GM19328 (cell line): ENCODE results near the gene LMBR1L.

ENCODE experiments used
- ATAC-seq: cut with Tn5 transposase; IDR thresholded peaks from one replicate; pipeline ENCODE4 v1.9.1; 2021; ENCODE audit warnings: mild to moderate bottlenecking, moderate library complexity; ENCODE audit not compliant: unreplicated experiment

The LMBR1L gene

GRCh38 chr12:49121047-49121696, 10.5 kb upstream of the LMBR1L start:
- ATAC-seq: no peak

- ATAC-seq: no peak
These were observed 559 bp upstream of the LMBR1L start for GRCh38 chr12:49111206-49111605.

- ATAC-seq: no peak
These were observed 795 bp downstream of the LMBR1L start for GRCh38 chr12:49109641-49110463.

GRCh38 chr12:49108958-49109404, 1.7 kb downstream of the LMBR1L start:
- no peak for ATAC-seq

GRCh38 chr12:49105504-49106084, 5.1 kb downstream of the LMBR1L start:
- no peak for ATAC-seq

- ATAC-seq: no peak
These were observed 5.8 kb downstream of the LMBR1L start for GRCh38 chr12:49104822-49105221.

- ATAC-seq: no peak
These were observed 10.3 kb downstream of the LMBR1L start for GRCh38 chr12:49100380-49100779.

GRCh38 chr12:49098703-49099102, 11.9 kb downstream of the LMBR1L start:
- ATAC-seq: no peak

GRCh38 chr12:49098035-49098451, 12.6 kb downstream of the LMBR1L start:
- ATAC-seq: no peak

GRCh38 chr12:49097381-49097780, 13.3 kb downstream of the LMBR1L start:
- no peak for ATAC-seq

GRCh38 chr12:49094975-49095365, 15.7 kb downstream of the LMBR1L start:
- ATAC-seq: no peak

GRCh38 chr12:49094160-49094974, 16.3 kb downstream of the LMBR1L start, which contains the start of gene DHH:
Gene DHH, minus strand, starts transcription at chr12:49094801. Its CDS starts 289 bp downstream, at chr12:49094512.
- no peak for ATAC-seq

GRCh38 chr12:49093792-49094159, 16.9 kb downstream of the LMBR1L start:
- ATAC-seq: no peak

GRCh38 chr12:49092816-49093406, 17.7 kb downstream of the LMBR1L start:
- ATAC-seq: no peak

- no peak for ATAC-seq
These were observed 18.4 kb downstream of the LMBR1L start for GRCh38 chr12:49092086-49092815.

- no peak for ATAC-seq
These were observed 18.9 kb downstream of the LMBR1L start for GRCh38 chr12:49091836-49092085.

GRCh38 chr12:49091056-49091835, 19.4 kb downstream of the LMBR1L start:
- ATAC-seq: no peak

GRCh38 chr12:49089821-49090773, 20.6 kb downstream of the LMBR1L start:
- no peak for ATAC-seq
